Measurements from ENCODE around the gene RAB4B.

DNA sequence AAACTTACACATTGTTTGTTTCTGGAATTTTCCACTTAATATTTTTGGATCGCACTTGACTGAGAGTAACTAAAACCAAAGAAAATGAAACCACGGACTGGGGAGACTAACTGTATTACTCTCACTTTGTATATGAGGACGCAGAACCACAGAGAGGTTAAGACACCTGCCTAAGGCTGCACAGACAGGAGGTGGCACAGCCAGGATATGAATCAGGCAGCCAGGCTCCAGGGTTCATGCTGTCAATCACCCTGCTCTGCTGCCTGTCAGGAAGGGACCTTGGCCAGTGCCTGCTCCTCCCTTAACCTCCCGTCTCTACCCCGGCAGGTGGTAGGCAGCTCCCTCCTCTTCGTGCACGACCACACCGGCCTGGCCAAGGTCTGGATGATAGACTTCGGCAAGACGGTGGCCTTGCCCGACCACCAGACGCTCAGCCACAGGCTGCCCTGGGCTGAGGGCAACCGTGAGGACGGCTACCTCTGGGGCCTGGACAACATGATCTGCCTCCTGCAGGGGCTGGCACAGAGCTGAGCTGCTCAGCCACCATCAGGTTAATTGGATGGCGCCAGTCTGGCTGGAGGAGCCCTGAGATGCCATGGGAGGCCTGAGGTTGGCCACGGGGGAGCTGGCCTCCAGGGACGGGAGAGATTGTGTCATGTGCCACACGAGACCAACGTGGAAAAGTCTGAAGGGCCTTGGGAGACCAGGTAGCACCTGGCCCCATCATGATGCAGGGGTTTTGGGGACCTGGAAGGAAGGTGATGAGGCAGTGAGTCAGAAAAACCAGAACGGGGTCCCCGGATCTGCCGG, 38.8 kb upstream of the RAB4B start:
- TF ChIP-seq, protein P1, sequence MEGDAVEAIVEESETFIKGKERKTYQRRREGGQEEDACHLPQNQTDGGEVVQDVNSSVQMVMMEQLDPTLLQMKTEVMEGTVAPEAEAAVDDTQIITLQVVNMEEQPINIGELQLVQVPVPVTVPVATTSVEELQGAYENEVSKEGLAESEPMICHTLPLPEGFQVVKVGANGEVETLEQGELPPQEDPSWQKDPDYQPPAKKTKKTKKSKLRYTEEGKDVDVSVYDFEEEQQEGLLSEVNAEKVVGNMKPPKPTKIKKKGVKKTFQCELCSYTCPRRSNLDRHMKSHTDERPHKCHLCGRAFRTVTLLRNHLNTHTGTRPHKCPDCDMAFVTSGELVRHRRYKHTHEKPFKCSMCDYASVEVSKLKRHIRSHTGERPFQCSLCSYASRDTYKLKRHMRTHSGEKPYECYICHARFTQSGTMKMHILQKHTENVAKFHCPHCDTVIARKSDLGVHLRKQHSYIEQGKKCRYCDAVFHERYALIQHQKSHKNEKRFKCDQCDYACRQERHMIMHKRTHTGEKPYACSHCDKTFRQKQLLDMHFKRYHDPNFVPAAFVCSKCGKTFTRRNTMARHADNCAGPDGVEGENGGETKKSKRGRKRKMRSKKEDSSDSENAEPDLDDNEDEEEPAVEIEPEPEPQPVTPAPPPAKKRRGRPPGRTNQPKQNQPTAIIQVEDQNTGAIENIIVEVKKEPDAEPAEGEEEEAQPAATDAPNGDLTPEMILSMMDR (IDR thresholded peaks at IDR 0.05): no peak
- TF ChIP-seq POLR2A (IDR thresholded peaks at IDR 0.05) (no peak), EP300 (IDR thresholded peaks at IDR 0.05) (no peak)
